H9 (cell line): Measurements from ENCODE around the gene ZCCHC10. TPM values are rescaled to one million over a fixed set of nuclear protein-coding genes. Genes with fewer than 3 reads are reported as not detected.

Experiments used
- DNase-seq: peaks from one replicate; pipeline ENCODE4 v3.0.0-alpha.2; 2017
- H2AFZ ChIP-seq: one replicate; pipeline ENCODE4 v1.6.1; 2013; ENCODE audit warnings: mild to moderate bottlenecking, low read length, control low read depth, moderate library complexity
- H2AK5ac ChIP-seq: 2 replicates; pipeline ENCODE4 v1.6.1; 2013; ENCODE audit warnings: low read length, control low read depth, mixed read lengths; ENCODE audit not compliant: insufficient read length
- H2BK120ac ChIP-seq: one replicate; pipeline ENCODE4 v1.6.1; 2013; ENCODE audit warnings: low read depth, mild to moderate bottlenecking, low read length, control low read depth, inconsistent platforms; ENCODE audit not compliant: poor library complexity, severe bottlenecking
- H2BK12ac ChIP-seq: 2 replicates; pipeline ENCODE4 v1.6.1; 2013; ENCODE audit warnings: low read length, control low read depth, mixed read lengths, low read depth; ENCODE audit not compliant: insufficient read length
- H2BK15ac ChIP-seq: 2 replicates; pipeline ENCODE4 v1.6.1; 2013; ENCODE audit warnings: low read depth, low read length, control low read depth
- H2BK20ac ChIP-seq: one replicate; pipeline ENCODE4 v1.6.1; 2013; ENCODE audit warnings: low read depth, mild to moderate bottlenecking, low read length, control low read depth, inconsistent platforms; ENCODE audit not compliant: poor library complexity, severe bottlenecking
- H2BK5ac ChIP-seq: 2 replicates; pipeline ENCODE4 v1.6.1; 2013; ENCODE audit warnings: low read length, control low read depth, mixed read lengths; ENCODE audit not compliant: insufficient read length
- H3K14ac ChIP-seq: 2 replicates; pipeline ENCODE4 v1.6.1; 2013; ENCODE audit warnings: low read length, control low read depth; ENCODE audit not compliant: insufficient read depth
- H3K18ac ChIP-seq: 2 replicates; pipeline ENCODE4 v1.6.1; 2013; ENCODE audit warnings: low read depth, mild to moderate bottlenecking, mixed read lengths, low read length, control low read depth; ENCODE audit not compliant: insufficient read length
- H3K23ac ChIP-seq: 2 replicates; pipeline ENCODE4 v1.6.1; 2013; ENCODE audit warnings: low read length, control low read depth, mixed read lengths, low read depth; ENCODE audit not compliant: insufficient read length
- H3K23me2 ChIP-seq: 2 replicates; pipeline ENCODE4 v1.6.1; 2013; ENCODE audit warnings: low read depth, mild to moderate bottlenecking, mixed read lengths, low read length, control low read depth; ENCODE audit not compliant: insufficient read length, poor library complexity, severe bottlenecking
- H3K27ac ChIP-seq: 2 replicates; pipeline ENCODE4 v1.5.1; 2013; ENCODE audit warnings: low read length, control low read depth, mixed read lengths, low read depth; ENCODE audit not compliant: insufficient read length
- H3K27me3 ChIP-seq: 2 replicates; pipeline ENCODE4 v1.6.1; 2013; ENCODE audit warnings: low read length, control low read depth, inconsistent platforms; ENCODE audit not compliant: insufficient read depth
- H3K4ac ChIP-seq: 2 replicates; pipeline ENCODE4 v1.6.1; 2013; ENCODE audit warnings: low read depth, mild to moderate bottlenecking, control low read depth, inconsistent platforms, low read length, moderate library complexity
- H3K4me1 ChIP-seq: 2 replicates; pipeline ENCODE4 v1.6.1; 2013; ENCODE audit warnings: low read length, control low read depth, inconsistent platforms; ENCODE audit not compliant: insufficient read depth
- H3K4me2 ChIP-seq: 2 replicates; pipeline ENCODE4 v1.6.1; 2013; ENCODE audit warnings: low read length, control low read depth, mixed read lengths; ENCODE audit not compliant: insufficient read length, insufficient read depth
- H3K56ac ChIP-seq: 2 replicates; pipeline ENCODE4 v1.6.1; 2013; ENCODE audit warnings: low read depth, mild to moderate bottlenecking, mixed read lengths, low read length, control low read depth; ENCODE audit not compliant: insufficient read length
- H3K79me1 ChIP-seq: 2 replicates; pipeline ENCODE4 v1.6.1; 2013; ENCODE audit warnings: low read depth, mild to moderate bottlenecking, moderate library complexity, low read length, control low read depth, inconsistent platforms; ENCODE audit not compliant: insufficient read depth, poor library complexity, severe bottlenecking
- H3K79me2 ChIP-seq: 2 replicates; pipeline ENCODE4 v1.6.1; 2013; ENCODE audit warnings: low read length, control low read depth, inconsistent platforms; ENCODE audit not compliant: insufficient read depth
- H3K9ac ChIP-seq: 2 replicates; pipeline ENCODE4 v1.6.1; 2013; ENCODE audit warnings: low read length, control low read depth, mixed read lengths; ENCODE audit not compliant: insufficient read length; ENCODE audit errors: extremely low read depth
- H3K9me3 ChIP-seq: one replicate; pipeline ENCODE4 v1.6.1; 2013; ENCODE audit warnings: low read depth, low read length, inconsistent platforms; ENCODE audit not compliant: control insufficient read depth
- H3T11ph ChIP-seq: one replicate; pipeline ENCODE4 v1.6.1; 2013; ENCODE audit warnings: mild to moderate bottlenecking, low read length, control low read depth, inconsistent platforms
- H4K20me1 ChIP-seq: one replicate; pipeline ENCODE4 v1.6.1; 2013; ENCODE audit not compliant: control insufficient read depth, insufficient read length, insufficient read depth
- H4K5ac ChIP-seq: 2 replicates; pipeline ENCODE4 v1.6.1; 2013; ENCODE audit warnings: low read depth, mild to moderate bottlenecking, mixed read lengths, low read length, control low read depth; ENCODE audit not compliant: insufficient read length
- H4K8ac ChIP-seq: replicated peaks from 2 replicates; pipeline ENCODE4 v1.6.1; 2013; ENCODE audit warnings: low read length, control low read depth, mixed read lengths, low read depth; ENCODE audit not compliant: insufficient read length
- H4K91ac ChIP-seq: 2 replicates; pipeline ENCODE4 v1.6.1; 2013; ENCODE audit warnings: low read depth, mild to moderate bottlenecking, moderate library complexity, mixed read lengths, low read length, control low read depth; ENCODE audit not compliant: insufficient read length
- H3K27ac Mint-ChIP-seq, 3 experiments: 2 replicates in 2 of 3; 3 replicates in 1 of 3; pipeline ENCODE4 v1.8.0; 2020 to 2021; ENCODE audit warnings: mixed read lengths in 3 of 3, mild to moderate bottlenecking in 1 of 3, moderate library complexity in 1 of 3
- H3K27me3 Mint-ChIP-seq: 2 replicates; pipeline ENCODE4 v1.8.0; 2021; ENCODE audit warnings: low read depth, mild to moderate bottlenecking, moderate library complexity, mixed read lengths
- H3K36me3 Mint-ChIP-seq, 3 experiments: 2 replicates in 2 of 3; 3 replicates in 1 of 3; pipeline ENCODE4 v1.8.0; 2020 to 2021; ENCODE audit warnings: low read depth in 3 of 3, mixed read lengths in 3 of 3; ENCODE audit not compliant: insufficient read depth in 1 of 3
- H3K4me1 Mint-ChIP-seq, 2 experiments: 2 replicates each; pipeline ENCODE4 v1.8.0; 2020; ENCODE audit warnings: mixed read lengths in 2 of 2
- H3K4me3 Mint-ChIP-seq, 2 experiments: 2 replicates in 1 of 2; 3 replicates in 1 of 2; pipeline ENCODE4 v1.8.0; 2020 to 2021; ENCODE audit warnings: mild to moderate bottlenecking in 2 of 2, mixed read lengths in 2 of 2, moderate library complexity in 1 of 2
- H3K9me3 Mint-ChIP-seq, 2 experiments: 2 replicates in 1 of 2; 3 replicates in 1 of 2; pipeline ENCODE4 v1.8.0; 2020; ENCODE audit warnings: mild to moderate bottlenecking in 2 of 2, mixed read lengths in 2 of 2, moderate library complexity in 1 of 2
- CTCF ChIP-seq: fragments of 200-600 bp; sonication (generic); conservative IDR thresholded peaks from 3 replicates; pipeline ENCODE4 v1.8.0; 2021; ENCODE audit warnings: antibody characterized with exemption, mild to moderate bottlenecking
- WGBS: extraction: QIAGEN DNeasy Blood & Tissue Kit; methylation state at CpG from one replicate; pipeline ENCODE4 v1.1.7; 2013; ENCODE audit warnings: missing lambda C conversion rate, low lambda C conversion rate, mixed read lengths; ENCODE audit not compliant: insufficient read length; ENCODE audit errors: extremely low coverage; 5-methylcytosine and 5-hydroxymethylcytosine counted together
- total RNA-seq: library from RNA; stranded (reverse); gene quantifications from 2 replicates; pipeline ENCODE4 v1.2.1, GENCODE V29; 2021

The ZCCHC10 gene
- total RNA-seq, 1 experiment from 2014 or later, result 34.0 TPM

GRCh38 chr5:133051542-133052316 is 25.4 kb upstream of the ZCCHC10 start, which contains the start of gene HSPA4:
Gene HSPA4, plus strand, starts transcription at chr5:133052013. Its CDS starts 238 bp downstream, at chr5:133052251.
- H3K27me3 Mint-ChIP-seq, result no peaks in the 10 kb centered on the region
- Histone ChIP-seq H3K79me1 (no peaks in the 10 kb centered on the region), H3K9ac (peak within 1 kb of the TSS; percentile 99), H2AK5ac (no peak within 1 kb of the TSS), H4K20me1 (no peaks in the 10 kb centered on the region), H3T11ph (peak within 1 kb of the TSS; percentile 0), H3K23me2 (peaks cover 10% of the 10 kb centered on the region), H3K18ac (peak within 1 kb of the TSS; percentile 99), H4K91ac (peak within 1 kb of the TSS; percentile 45), H3K23ac (no peak within 1 kb of the TSS), H3K14ac (peak within 1 kb of the TSS; percentile 97), H2AFZ (no peak within 1 kb of the TSS), H3K27ac (peak within 1 kb of the TSS; percentile 96), H2BK120ac (peak within 1 kb of the TSS; percentile 3), H3K4ac (peak within 1 kb of the TSS; percentile 26; the same call in 1 of the 2 replicates), H3K27me3 (no peaks in the 10 kb centered on the region), H3K79me2 (peaks cover 42% of the 10 kb centered on the region), H3K4me1 (peaks cover 2% of the 10 kb centered on the region; the same call in 1 of the 2 replicates), H2BK15ac (no peak within 1 kb of the TSS), H4K8ac (peak within 1 kb of the TSS; percentile 3), H3K9me3 (no peaks in the 10 kb centered on the region), H3K4me2 (peak within 1 kb of the TSS; percentile 90), H2BK20ac (no peak within 1 kb of the TSS), H2BK12ac (peak within 1 kb of the TSS; percentile 31), H3K56ac (peak within 1 kb of the TSS; percentile 53), H4K5ac (peak within 1 kb of the TSS; percentile 79), H2BK5ac (peak within 1 kb of the TSS; percentile 76)
- peak within 1 kb of the TSS; percentile 100 for H3K27ac Mint-ChIP-seq
- peak within 1 kb of the TSS; percentile 92 to 93 for H3K4me3 Mint-ChIP-seq
- TF ChIP-seq CTCF, result no peak
- no CpG with 5 or more reads among the region's 68 CpGs for WGBS
- DNase-seq, result peak; percentile 98
- H3K4me1 Mint-ChIP-seq, result peaks cover 33 to 41% of the 10 kb centered on the region in 2 experiments
- H3K9me3 Mint-ChIP-seq, result no peaks in the 10 kb centered on the region; a peak in 1 of 5 replicates
- peaks cover 4 to 20% (median 12%) of the 10 kb centered on the region in 3 experiments; a peak in 6 of 7 replicates for H3K36me3 Mint-ChIP-seq
